Common myeloid progenitor, CD34-positive (primary cell): ENCODE data around the gene ARID4B.

Experiments used
- CTCF ChIA-PET: fragments of 350-600 bp; sonication (Branson Sonifier 250); formaldehyde crosslinking; loops from one replicate; lab custom pipeline; 2021; ENCODE audit warnings: antibody characterized with exemption; lab: Charles Lee
- POLR2A ChIA-PET: fragments of 350-600 bp; sonication (Branson Sonifier 250); formaldehyde crosslinking; loops from one replicate; lab custom pipeline; 2021; ENCODE audit warnings: antibody characterized with exemption; lab: Charles Lee
- DNase-seq, 3 donors: peaks; one replicate each; pipeline versions ENCODE4 v3.0.0 to v3.0.0-alpha.2; 2013
- H3K27ac ChIP-seq, 2 experiments: 1 replicate in 1 of 2; 2 replicates in 1 of 2; pipeline ENCODE4 v1.7.0; 2013; ENCODE audit warnings: inconsistent platforms in 2 of 2, low read length in 2 of 2, mild to moderate bottlenecking in 2 of 2, low read depth in 1 of 2, moderate library complexity in 1 of 2; ENCODE audit not compliant: severe bottlenecking in 2 of 2, insufficient read depth in 1 of 2, poor library complexity in 1 of 2
- H3K27me3 ChIP-seq, 5 experiments: replicated peaks in 2 of 5; 1 replicate in 3 of 5; 2 replicates in 2 of 5; pipeline versions ENCODE4 v1.6.1 to v1.7.0; 2013; ENCODE audit warnings: low read length in 4 of 5, mild to moderate bottlenecking in 2 of 5, moderate library complexity in 2 of 5, inconsistent platforms in 1 of 5; ENCODE audit not compliant: insufficient read depth in 5 of 5, control insufficient read depth in 4 of 5
- H3K36me3 ChIP-seq, 4 experiments: 1 replicate in 2 of 4; 2 replicates in 2 of 4; pipeline versions ENCODE4 v1.6.1 to v1.7.0; 2013; ENCODE audit warnings: low read length in 3 of 4, control low read depth in 1 of 4, mild to moderate bottlenecking in 1 of 4; ENCODE audit not compliant: control insufficient read depth in 4 of 4, insufficient read depth in 4 of 4
- H3K4me1 ChIP-seq, 4 experiments: 1 replicate in 3 of 4; 2 replicates in 1 of 4; pipeline versions ENCODE4 v1.6.1 to v1.7.1; 2013; ENCODE audit warnings: low read length in 3 of 4, mild to moderate bottlenecking in 3 of 4, control low read depth in 1 of 4, inconsistent platforms in 1 of 4, moderate library complexity in 1 of 4; ENCODE audit not compliant: control insufficient read depth in 4 of 4, insufficient read depth in 4 of 4; ENCODE audit errors: control extremely low read depth in 1 of 4
- H3K4me3 ChIP-seq, 7 experiments: 1 replicate in 4 of 7; 2 replicates in 3 of 7; pipeline versions ENCODE4 v1.5.1 to v1.7.0; 2013; ENCODE audit warnings: mild to moderate bottlenecking in 7 of 7, low read length in 6 of 7, moderate library complexity in 6 of 7, inconsistent platforms in 2 of 7, low read depth in 2 of 7, control low read depth in 1 of 7; ENCODE audit not compliant: insufficient read depth in 4 of 7, control insufficient read depth in 1 of 7; ENCODE audit errors: extremely low read depth in 1 of 7
- H3K9me3 ChIP-seq, 5 experiments: 1 replicate in 4 of 5; 2 replicates in 1 of 5; pipeline versions ENCODE4 v1.6.1 to v1.7.1; 2013; ENCODE audit warnings: low read length in 4 of 5, mild to moderate bottlenecking in 2 of 5, inconsistent platforms in 1 of 5, low read depth in 1 of 5, moderate library complexity in 1 of 5; ENCODE audit not compliant: control insufficient read depth in 4 of 5, insufficient read depth in 2 of 5; ENCODE audit errors: control extremely low read depth in 1 of 5
- WGBS: methylation state at CpG from one replicate; pipeline ENCODE4 v1.1.5; 2013; ENCODE audit not compliant: insufficient coverage; 5-methylcytosine and 5-hydroxymethylcytosine counted together

The ARID4B gene

DNA sequence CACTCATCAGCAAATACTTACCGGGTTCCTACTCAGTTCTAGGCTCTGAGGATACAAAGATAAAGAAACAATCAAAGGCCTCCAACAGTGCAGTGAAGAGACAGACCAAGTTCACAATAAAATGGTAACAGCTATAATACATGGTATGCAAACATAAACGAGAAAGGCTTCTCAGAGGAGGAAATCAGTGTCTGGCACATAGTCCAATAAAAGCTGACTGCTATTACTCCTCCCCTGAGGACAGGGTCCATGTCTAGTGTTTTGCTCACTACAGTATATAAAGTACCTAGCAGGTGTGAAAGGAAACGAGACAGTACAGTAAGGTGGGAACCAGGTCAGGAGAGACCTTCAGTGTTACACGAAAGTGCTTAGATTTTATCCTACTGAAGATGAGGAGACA is 171.2 kb downstream of the ARID4B start:
- ChIA-PET POLR2A (interaction anchor here (0.6 kb wide), 1 partner anchor 727 kb away, joined by 4 read pairs; no protein-coding TSS in a partner anchor), CTCF (interaction anchor here (0.7 to 2.8 kb wide), 7 partner anchors 9 to 42 kb away, joined by 3 to 12 read pairs (median 3); no protein-coding TSS in a partner anchor)
- Histone ChIP-seq H3K4me1 (peaks cover 6 to 14% (median 10%) of the 10 kb centered on the region in 4 experiments), H3K27ac (no peak overlapping the region), H3K9me3 (no peaks in the 10 kb centered on the region), H3K4me3 (no peak overlapping the region), H3K27me3 (no peaks in the 10 kb centered on the region), H3K36me3 (peaks cover 14 to 60% (median 41%) of the 10 kb centered on the region in 4 experiments)
- no peak for DNase-seq
- WGBS, result 94% methylated on average over 2 of the region's 4 CpGs

DNA sequence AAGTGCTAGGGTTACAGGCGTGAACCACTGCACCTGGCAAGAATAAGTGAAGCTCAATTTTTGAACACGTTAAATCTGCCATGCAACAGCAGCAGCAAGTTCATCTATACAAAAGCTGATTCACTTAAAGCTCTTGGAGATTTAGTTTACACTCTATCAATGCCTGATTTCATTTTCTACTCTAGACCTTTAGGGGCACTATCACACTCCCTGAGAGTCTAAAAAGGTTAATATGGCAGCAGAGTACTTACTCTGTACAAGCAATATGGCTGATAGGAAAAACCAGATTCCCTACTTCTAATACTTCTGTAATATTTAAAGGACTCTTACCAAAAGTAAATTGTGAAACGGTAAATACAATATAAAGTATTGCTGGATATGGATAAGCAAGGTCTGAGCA is 171.7 kb downstream of the ARID4B start:
- Histone ChIP-seq H3K27ac (no peak overlapping the region), H3K4me1 (peaks cover 4 to 9% (median 8%) of the 10 kb centered on the region in 4 experiments), H3K36me3 (peaks cover 18 to 65% (median 45%) of the 10 kb centered on the region in 4 experiments), H3K4me3 (no peak overlapping the region), H3K27me3 (no peaks in the 10 kb centered on the region), H3K9me3 (no peaks in the 10 kb centered on the region)
- ChIA-PET CTCF (interaction anchor here (0.6 to 2.8 kb wide), 8 partner anchors 10 to 51 kb away, joined by 3 to 12 read pairs (median 4); no protein-coding TSS in a partner anchor), POLR2A (interaction anchor here (0.6 kb wide), 1 partner anchor 726 kb away, joined by 4 read pairs; no protein-coding TSS in a partner anchor)
- DNase-seq, result peak in 2 of 3 donors; percentile 7 to 10
- 100% methylated on average over 2 of the region's 3 CpGs for WGBS

DNA sequence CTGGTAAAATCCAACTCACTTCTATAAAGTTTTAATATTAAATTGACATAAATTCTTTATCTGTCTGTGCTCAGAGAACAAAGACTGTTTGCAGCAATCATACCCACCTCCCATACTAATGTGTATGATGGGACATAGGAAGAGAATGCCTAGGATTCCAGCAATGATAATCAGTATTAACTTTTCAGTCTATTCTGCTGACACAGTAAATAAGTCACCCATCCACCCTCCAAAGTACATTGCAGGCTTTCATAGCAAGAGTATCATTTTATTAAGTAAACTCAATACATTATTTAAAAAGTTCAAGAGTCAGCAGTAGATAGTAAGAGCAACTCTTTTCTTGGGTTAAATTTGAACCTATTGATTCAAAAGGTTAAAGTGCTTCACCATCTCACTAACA is 175.7 kb downstream of the ARID4B start:
- H3K27me3 ChIP-seq, result no peaks in the 10 kb centered on the region
- H3K9me3 ChIP-seq, result no peaks in the 10 kb centered on the region
- POLR2A ChIA-PET, result no interaction called here
- H3K4me3 ChIP-seq, result no peak overlapping the region
- CTCF ChIA-PET, result interaction anchor here (0.6 kb wide), 2 partner anchors 90 to 653 kb away, joined by 3 to 4 read pairs; no protein-coding TSS in a partner anchor
- no peak overlapping the region for H3K27ac ChIP-seq
- H3K4me1 ChIP-seq, result no peaks in the 10 kb centered on the region
- H3K36me3 ChIP-seq, result peaks cover 25 to 77% (median 56%) of the 10 kb centered on the region in 4 experiments
- no peak for DNase-seq

DNA sequence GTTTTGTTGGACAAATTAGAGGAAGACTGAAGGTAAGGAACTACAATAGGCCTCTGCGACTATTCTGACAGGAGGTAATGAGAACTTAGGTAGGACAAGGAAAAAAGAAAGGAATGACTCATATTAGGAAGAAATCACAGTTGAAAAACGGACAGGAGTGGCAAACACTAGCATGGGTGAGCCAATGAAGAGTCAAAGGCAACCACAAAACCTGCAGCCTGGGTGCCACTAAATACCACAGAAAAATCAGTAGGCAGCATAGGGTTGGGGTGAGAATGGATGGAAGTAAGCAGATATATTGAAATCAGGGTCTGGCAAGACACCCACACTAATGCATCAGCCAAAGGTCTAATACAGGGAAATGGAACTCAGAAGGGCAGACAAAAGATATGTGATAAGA is 176.9 kb downstream of the ARID4B start:
- H3K36me3 ChIP-seq, result peaks cover 28 to 77% (median 53%) of the 10 kb centered on the region in 4 experiments
- 100% methylated on average over 2 of the region's 2 CpGs for WGBS
- H3K27me3 ChIP-seq, result no peaks in the 10 kb centered on the region
- H3K9me3 ChIP-seq, result no peaks in the 10 kb centered on the region
- H3K4me3 ChIP-seq, result no peak overlapping the region
- no peak for DNase-seq
- H3K4me1 ChIP-seq, result no peaks in the 10 kb centered on the region
- H3K27ac ChIP-seq, result no peak overlapping the region
- CTCF ChIA-PET, result interaction anchor here (1.0 to 1.3 kb wide), 2 partner anchors 12 to 30 kb away, joined by 3 read pairs; no protein-coding TSS in a partner anchor
- POLR2A ChIA-PET, result interaction anchor here (0.7 kb wide), 1 partner anchor 8 kb away, joined by 4 read pairs; no protein-coding TSS in a partner anchor

GRCh38 chr1:235149824-235150223 is 178.2 kb downstream of the ARID4B start:
- H3K4me1 ChIP-seq, result no peaks in the 10 kb centered on the region
- ChIA-PET CTCF (interaction anchor here (1.0 to 1.3 kb wide), 2 partner anchors 10 to 31 kb away, joined by 3 read pairs; no protein-coding TSS in a partner anchor), POLR2A (no interaction called here)
- H3K9me3 ChIP-seq, result no peaks in the 10 kb centered on the region
- H3K36me3 ChIP-seq, result peaks cover 28 to 85% (median 58%) of the 10 kb centered on the region in 4 experiments
- no peak overlapping the region for H3K27ac ChIP-seq
- no peak overlapping the region for H3K4me3 ChIP-seq
- no peaks in the 10 kb centered on the region for H3K27me3 ChIP-seq
- 98% methylated on average over 6 of the region's 9 CpGs for WGBS
- no peak for DNase-seq

DNA sequence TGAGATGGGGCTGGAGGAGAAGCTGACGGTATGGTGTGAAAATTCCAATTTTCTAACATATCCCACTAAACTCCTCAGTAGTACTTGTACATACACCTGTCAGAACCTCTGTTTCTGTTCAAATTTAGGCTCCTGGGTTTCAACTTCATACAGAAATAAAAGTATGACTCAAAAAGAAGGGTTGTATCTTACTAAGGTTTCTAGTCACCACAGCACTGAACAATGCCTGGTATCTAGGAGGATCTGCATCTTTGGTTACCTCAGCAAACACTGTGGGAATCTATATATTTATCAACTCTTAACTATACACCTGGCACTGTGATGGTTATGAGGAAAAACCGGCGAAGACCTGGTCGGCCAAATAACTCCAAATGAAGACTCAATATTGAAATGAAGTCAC is 180.7 kb downstream of the ARID4B start:
- no peaks in the 10 kb centered on the region for H3K4me1 ChIP-seq
- no peak overlapping the region for H3K4me3 ChIP-seq
- no peaks in the 10 kb centered on the region for H3K27me3 ChIP-seq
- no peak for DNase-seq
- no CpG with 5 or more reads among the region's 4 CpGs for whole genome bisulfite sequencing
- POLR2A ChIA-PET, result no interaction called here
- H3K36me3 ChIP-seq, result peaks cover 21 to 86% (median 59%) of the 10 kb centered on the region in 4 experiments
- CTCF ChIA-PET, result no interaction called here
- no peak overlapping the region for H3K27ac ChIP-seq
- H3K9me3 ChIP-seq, result no peaks in the 10 kb centered on the region

DNA sequence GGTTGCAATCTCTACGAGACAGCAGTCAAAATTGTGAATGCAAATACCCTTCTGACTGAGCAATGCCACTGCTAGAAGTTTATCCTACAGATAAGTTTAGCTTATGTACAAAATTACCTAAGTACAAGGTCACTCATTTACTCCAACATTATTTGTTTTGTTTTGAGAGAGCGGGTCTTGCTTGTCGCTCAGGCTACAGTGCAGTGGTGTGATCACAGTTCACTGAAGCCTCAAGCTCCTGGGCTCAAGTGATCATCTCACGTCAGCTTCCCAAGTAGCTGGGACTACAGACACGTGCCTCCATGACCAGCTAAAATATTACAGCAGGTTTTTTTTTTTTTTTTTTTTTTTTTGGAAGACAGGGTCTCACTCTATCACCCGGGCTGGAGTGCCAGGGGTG is 182.3 kb downstream of the ARID4B start:
- peaks cover 10 to 77% (median 51%) of the 10 kb centered on the region in 4 experiments for H3K36me3 ChIP-seq
- no peak overlapping the region for H3K4me3 ChIP-seq
- no peak for DNase-seq
- WGBS, result 100% methylated on average over 4 of the region's 6 CpGs
- no peaks in the 10 kb centered on the region for H3K27me3 ChIP-seq
- ChIA-PET CTCF (interaction anchor here (0.6 to 2.5 kb wide), 3 partner anchors 9 to 11 kb away, joined by 3 to 6 read pairs (median 6); no protein-coding TSS in a partner anchor), POLR2A (interaction anchor here (1.2 kb wide), 1 partner anchor 13 kb away, joined by 3 read pairs; no protein-coding TSS in a partner anchor)
- no peaks in the 10 kb centered on the region for H3K4me1 ChIP-seq
- H3K9me3 ChIP-seq, result no peaks in the 10 kb centered on the region
- H3K27ac ChIP-seq, result no peak overlapping the region
